Tibial nerve (tissue), 4 donors: ENCODE measurements around the gene EFHD1. TPM values are rescaled to one million over a fixed set of nuclear protein-coding genes. Genes with fewer than 3 reads are reported as not detected.

ENCODE experiments used
- DNase-seq, 2 donors: peaks; one replicate each; pipeline ENCODE4 v3.0.0-alpha.2; 2019; ENCODE audit warnings: low spot score in 2 of 2
- H3K27ac ChIP-seq, 4 donors: fragments of 200-600 bp; sonication (generic) in 3 of 4; one replicate each; pipeline ENCODE4 v1.5.1; 2017 to 2019; ENCODE audit warnings: mild to moderate bottlenecking in 1 of 4
- H3K27me3 ChIP-seq, 2 donors: fragments of 200-600 bp; sonication (generic) in 1 of 2; one replicate each; pipeline versions ENCODE4 v1.5.1 to v1.6.0; 2017 to 2019
- H3K36me3 ChIP-seq, 3 donors: fragments of 200-600 bp; sonication (generic); one replicate each; pipeline ENCODE4 v1.5.1; 2018 to 2019
- H3K4me1 ChIP-seq, 4 donors: fragments of 200-600 bp; sonication (generic) in 3 of 4; one replicate each; pipeline ENCODE4 v1.5.1; 2017 to 2019
- H3K4me3 ChIP-seq, 4 donors: fragments of 200-600 bp; sonication (generic) in 3 of 4; one replicate each; pipeline ENCODE4 v1.5.1; 2017 to 2019; ENCODE audit warnings: mild to moderate bottlenecking in 1 of 4, moderate library complexity in 1 of 4
- H3K9me3 ChIP-seq, 4 donors: fragments of 200-600 bp; sonication (generic) in 3 of 4; one replicate each; pipeline ENCODE4 v1.5.1; 2017 to 2019
- CTCF ChIP-seq, 5 experiments: fragments of 200-600 bp in 3 of 5; fragments of 450-650 bp in 2 of 5; sonication (generic) in 3 of 5; IDR thresholded peaks; one replicate each; pipeline ENCODE4 v1.5.1; 2016 to 2019; ENCODE audit warnings: antibody characterized with exemption in 5 of 5, mild to moderate bottlenecking in 3 of 5, moderate library complexity in 2 of 5
- EP300 ChIP-seq, 2 donors: sonication (generic); formaldehyde crosslinking; IDR thresholded peaks; one replicate each; pipeline ENCODE4 v1.6.1; 2017; ENCODE audit warnings: antibody characterized with exemption in 2 of 2, mild to moderate bottlenecking in 1 of 2
- POLR2A ChIP-seq, 2 donors: fragments of 450-650 bp; IDR thresholded peaks; one replicate each; pipeline ENCODE4 v1.6.1; 2017; ENCODE audit warnings: antibody characterized with exemption in 2 of 2, mild to moderate bottlenecking in 2 of 2, moderate library complexity in 2 of 2
- WGBS, 2 donors: methylation state at CpG; one replicate each; pipeline ENCODE4 v1.1.5; 2018; 5-methylcytosine and 5-hydroxymethylcytosine counted together
- total RNA-seq, 4 donors: library from RNA; depleted of rRNA; stranded (reverse); fragments of >200 nt; gene quantifications; one replicate each; pipeline ENCODE4 v1.1.0, GENCODE V29; 2016

The EFHD1 gene
- total RNA-seq, 4 donors from 2014 or later: 29.1 to 48.7 (median 42.6) TPM

- H3K27me3 ChIP-seq: no peaks in the 10 kb centered on the region
- TF ChIP-seq CTCF (IDR thresholded peaks at IDR 0.05) (no peak), POLR2A (IDR thresholded peaks at IDR 0.05) (no peak), EP300 (IDR thresholded peaks at IDR 0.05) (no peak)
- H3K9me3 ChIP-seq: peaks cover 0 to 10% (median 0%) of the 10 kb centered on the region in 4 donors
- 80 to 83% methylated on average over 18 of the region's 18 CpGs for WGBS, 2 donors
- DNase-seq: no peak
- H3K4me1 ChIP-seq: peaks cover 0 to 6% (median 0%) of the 10 kb centered on the region in 4 donors
- H3K36me3 ChIP-seq: peaks cover 0 to 15% (median 0%) of the 10 kb centered on the region in 3 donors
- H3K27ac ChIP-seq: no peak overlapping the region
- no peak overlapping the region for H3K4me3 ChIP-seq
Measured at GRCh38 chr2:232588680-232589585, 44.5 kb upstream of the EFHD1 start.

GRCh38 chr2:232592772-232593395 lies 40.5 kb upstream of the EFHD1 start:
- no peak overlapping the region for H3K4me3 ChIP-seq
- 90 to 93% methylated on average over 3 of the region's 3 CpGs for WGBS, 2 donors
- H3K27ac ChIP-seq: no peak overlapping the region
- TF ChIP-seq CTCF (IDR thresholded peaks at IDR 0.05) (no peak), POLR2A (IDR thresholded peaks at IDR 0.05) (no peak), EP300 (IDR thresholded peaks at IDR 0.05) (no peak)
- H3K36me3 ChIP-seq: no peaks in the 10 kb centered on the region
- no peak for DNase-seq
- no peaks in the 10 kb centered on the region for H3K27me3 ChIP-seq
- no peaks in the 10 kb centered on the region for H3K9me3 ChIP-seq
- peaks cover 0 to 6% (median 0%) of the 10 kb centered on the region in 4 donors for H3K4me1 ChIP-seq

GRCh38 chr2:232593982-232594381 lies 39.4 kb upstream of the EFHD1 start:
- Histone ChIP-seq H3K27ac (no peak overlapping the region), H3K9me3 (no peaks in the 10 kb centered on the region), H3K27me3 (no peaks in the 10 kb centered on the region), H3K4me1 (peaks cover 0 to 5% (median 0%) of the 10 kb centered on the region in 4 donors), H3K36me3 (no peaks in the 10 kb centered on the region), H3K4me3 (no peak overlapping the region)
- WGBS, 2 donors: 75 to 83% methylated on average over 7 of the region's 7 CpGs
- TF ChIP-seq POLR2A (IDR thresholded peaks at IDR 0.05) (no peak), CTCF (IDR thresholded peaks at IDR 0.05) (no peak), EP300 (IDR thresholded peaks at IDR 0.05) (no peak)
- no peak for DNase-seq

- H3K27ac ChIP-seq: no peak overlapping the region
- no peaks in the 10 kb centered on the region for H3K4me1 ChIP-seq
- no peak for TF ChIP-seq EP300 (IDR thresholded peaks at IDR 0.05)
- 81 to 92% methylated on average over 7 of the region's 7 CpGs for WGBS, 2 donors
- H3K27me3 ChIP-seq: no peaks in the 10 kb centered on the region
- H3K9me3 ChIP-seq: no peaks in the 10 kb centered on the region
- no peak overlapping the region for H3K4me3 ChIP-seq
- no peaks in the 10 kb centered on the region for H3K36me3 ChIP-seq
- DNase-seq: no peak
Measured at GRCh38 chr2:232597362-232598079, 35.9 kb upstream of the EFHD1 start.

GRCh38 chr2:232598293-232598692 lies 35.1 kb upstream of the EFHD1 start:
- no peak for DNase-seq
- TF ChIP-seq EP300 (IDR thresholded peaks at IDR 0.05): no peak
- no peak for TF ChIP-seq POLR2A (IDR thresholded peaks at IDR 0.05)
- TF ChIP-seq CTCF (IDR thresholded peaks at IDR 0.05): no peak
- WGBS, 2 donors: 86 to 88% methylated on average over 4 of the region's 4 CpGs

More at GRCh38 chr2:232598293-232598692, 35.1 kb upstream of the EFHD1 start:
- Histone ChIP-seq H3K36me3 (no peaks in the 10 kb centered on the region), H3K27ac (no peak overlapping the region), H3K4me3 (no peak overlapping the region), H3K9me3 (no peaks in the 10 kb centered on the region), H3K4me1 (no peaks in the 10 kb centered on the region), H3K27me3 (no peaks in the 10 kb centered on the region)
